Stimulated activated memory B cell treated with anti-CD40 and anti-IgM and Interleukin-4, amounts not matched to agents 10 μg/mL and 1 μg/mL and 100 μg/mL, for 72 hours (primary cell): ENCODE results near the gene HEPACAM.
A peak's percentile ranks its signal among the peaks of the same experiment; 100 is the strongest.

Source experiments
- ATAC-seq: fragments of 150-1000 bp; cut with Tn5 transposase; 2 replicates; pipeline ENCODE4 v1.10.0; 2021
- H3K27ac Mint-ChIP-seq: one replicate; pipeline ENCODE4 v1.8.0; 2022; ENCODE audit warnings: mild to moderate bottlenecking, mixed read lengths
- H3K27me3 Mint-ChIP-seq: one replicate; pipeline ENCODE4 v1.8.0; 2022; ENCODE audit warnings: mixed read lengths
- H3K36me3 Mint-ChIP-seq: one replicate; pipeline ENCODE4 v1.8.0; 2022; ENCODE audit warnings: mixed read lengths
- H3K4me1 Mint-ChIP-seq: one replicate; pipeline ENCODE4 v1.8.0; 2022; ENCODE audit warnings: mixed read lengths
- H3K4me3 Mint-ChIP-seq: one replicate; pipeline ENCODE4 v1.8.0; 2022; ENCODE audit warnings: mild to moderate bottlenecking, moderate library complexity, mixed read lengths
- H3K9me3 Mint-ChIP-seq: one replicate; pipeline ENCODE4 v1.8.0; 2022; ENCODE audit warnings: mixed read lengths

The HEPACAM gene

DNA sequence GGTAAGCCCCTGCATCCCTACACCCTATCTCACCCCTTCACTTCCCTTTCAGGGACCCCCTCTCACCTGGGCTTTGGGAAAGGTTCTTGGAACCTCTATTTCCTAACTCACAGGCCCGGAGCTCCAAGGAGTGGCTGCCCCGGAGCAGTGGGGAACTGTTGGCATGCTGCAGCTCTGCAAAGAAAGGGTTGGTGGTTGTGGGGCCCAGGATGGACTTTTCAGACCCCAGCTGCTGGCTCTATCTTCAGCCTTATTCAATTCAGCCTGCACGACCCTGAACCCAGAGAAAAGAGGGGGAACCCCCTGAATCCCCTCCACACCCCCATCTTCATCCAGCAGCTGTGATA lies 48.2 kb downstream of the HEPACAM start:
- no peak for ATAC-seq
- peaks cover 53% of the 10 kb centered on the region for H3K27me3 Mint-ChIP-seq
- H3K27ac Mint-ChIP-seq = no peak overlapping the region
- no peaks in the 10 kb centered on the region for H3K9me3 Mint-ChIP-seq
- no peaks in the 10 kb centered on the region for H3K36me3 Mint-ChIP-seq
- no peaks in the 10 kb centered on the region for H3K4me1 Mint-ChIP-seq
- no peak overlapping the region for H3K4me3 Mint-ChIP-seq

- peaks cover 50% of the 10 kb centered on the region for H3K27me3 Mint-ChIP-seq
- H3K9me3 Mint-ChIP-seq = no peaks in the 10 kb centered on the region
- no peak overlapping the region for H3K4me3 Mint-ChIP-seq
- no peaks in the 10 kb centered on the region for H3K4me1 Mint-ChIP-seq
- H3K27ac Mint-ChIP-seq = no peak overlapping the region
- ATAC-seq = no peak
- H3K36me3 Mint-ChIP-seq = no peaks in the 10 kb centered on the region
Observed at GRCh38 chr11:124886978-124887666, 48.7 kb downstream of the HEPACAM start.

DNA sequence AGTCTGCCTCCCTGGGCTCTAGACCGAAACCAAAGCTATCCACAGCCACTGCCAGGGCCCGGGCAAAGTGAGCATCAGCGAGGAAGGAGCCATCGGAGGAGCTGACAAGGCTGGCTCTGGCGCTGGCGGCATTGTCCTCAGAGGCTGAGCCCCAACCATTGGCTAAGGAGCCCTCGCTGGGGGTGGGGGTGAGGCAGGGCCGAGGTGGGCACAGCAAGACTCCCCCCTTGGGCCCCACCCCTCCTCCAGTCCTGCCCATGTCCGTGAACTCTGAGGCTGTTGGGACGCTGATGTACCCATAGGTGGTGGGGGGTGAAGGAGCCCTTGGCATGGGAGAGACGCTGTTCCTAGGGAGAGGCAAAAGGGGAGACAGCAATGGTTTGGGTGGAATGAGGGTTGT lies 49.4 kb downstream of the HEPACAM start:
- no peaks in the 10 kb centered on the region for H3K9me3 Mint-ChIP-seq
- no peak overlapping the region for H3K4me3 Mint-ChIP-seq
- H3K27me3 Mint-ChIP-seq = peaks cover 50% of the 10 kb centered on the region
- no peaks in the 10 kb centered on the region for H3K36me3 Mint-ChIP-seq
- H3K27ac Mint-ChIP-seq = no peak overlapping the region
- ATAC-seq = no peak
- H3K4me1 Mint-ChIP-seq = no peaks in the 10 kb centered on the region

GRCh38 chr11:124884869-124885479 lies 50.9 kb downstream of the HEPACAM start:
- no peak for ATAC-seq
- Mint-ChIP-seq H3K36me3 (no peaks in the 10 kb centered on the region), H3K9me3 (no peaks in the 10 kb centered on the region), H3K4me1 (no peaks in the 10 kb centered on the region), H3K27me3 (peaks cover 57% of the 10 kb centered on the region), H3K27ac (no peak overlapping the region), H3K4me3 (no peak overlapping the region)

- H3K27me3 Mint-ChIP-seq = peaks cover 62% of the 10 kb centered on the region
Observed at GRCh38 chr11:124884340-124884739, 51.5 kb downstream of the HEPACAM start.

DNA sequence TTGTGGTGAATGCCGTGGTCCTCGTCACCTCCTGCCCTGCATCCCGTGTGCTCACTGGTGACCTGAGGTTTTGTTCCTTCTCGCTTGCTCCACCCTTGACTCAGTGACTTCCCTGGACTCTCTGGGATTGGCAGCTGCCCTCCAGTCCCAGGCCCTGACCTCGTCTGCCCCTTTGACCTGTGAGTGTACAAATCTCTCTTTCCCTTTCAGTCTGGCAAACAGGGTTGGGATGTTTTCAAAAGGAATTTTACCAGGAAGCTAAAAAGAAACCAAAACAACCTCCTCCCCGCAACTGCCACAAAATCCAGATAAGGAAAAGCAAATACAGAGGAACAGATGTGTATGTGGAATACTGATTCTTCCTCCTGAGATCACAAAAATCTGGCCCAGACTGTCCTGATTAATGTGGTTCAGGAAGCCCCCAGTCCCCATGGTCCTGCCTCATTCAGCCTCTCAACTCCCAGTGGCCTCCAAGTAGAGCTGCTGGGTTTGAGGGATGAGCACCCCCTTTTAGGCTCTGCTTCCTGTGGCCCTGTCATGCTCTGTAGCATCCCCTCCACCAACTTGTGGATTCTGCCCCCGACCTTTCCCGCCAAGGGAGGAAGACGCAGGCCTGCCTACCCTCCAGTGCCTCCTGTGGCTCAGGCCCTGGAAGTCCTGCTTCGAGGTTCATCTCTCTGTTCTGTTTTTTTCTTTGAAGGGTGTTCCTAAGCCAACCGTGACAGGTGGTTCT lies 53.3 kb downstream of the HEPACAM start:
- no peak for ATAC-seq
- H3K27me3 Mint-ChIP-seq = peaks cover 71% of the 10 kb centered on the region
- no peak overlapping the region for H3K27ac Mint-ChIP-seq
- H3K4me1 Mint-ChIP-seq = peaks cover 6% of the 10 kb centered on the region
- H3K9me3 Mint-ChIP-seq = no peaks in the 10 kb centered on the region
- H3K4me3 Mint-ChIP-seq = no peak overlapping the region
- H3K36me3 Mint-ChIP-seq = no peaks in the 10 kb centered on the region

More at GRCh38 chr11:124884340-124884739, 51.5 kb downstream of the HEPACAM start:
- Mint-ChIP-seq H3K27ac (no peak overlapping the region), H3K36me3 (no peaks in the 10 kb centered on the region), H3K4me1 (no peaks in the 10 kb centered on the region), H3K4me3 (no peak overlapping the region), H3K9me3 (no peaks in the 10 kb centered on the region)
- no peak for ATAC-seq

DNA sequence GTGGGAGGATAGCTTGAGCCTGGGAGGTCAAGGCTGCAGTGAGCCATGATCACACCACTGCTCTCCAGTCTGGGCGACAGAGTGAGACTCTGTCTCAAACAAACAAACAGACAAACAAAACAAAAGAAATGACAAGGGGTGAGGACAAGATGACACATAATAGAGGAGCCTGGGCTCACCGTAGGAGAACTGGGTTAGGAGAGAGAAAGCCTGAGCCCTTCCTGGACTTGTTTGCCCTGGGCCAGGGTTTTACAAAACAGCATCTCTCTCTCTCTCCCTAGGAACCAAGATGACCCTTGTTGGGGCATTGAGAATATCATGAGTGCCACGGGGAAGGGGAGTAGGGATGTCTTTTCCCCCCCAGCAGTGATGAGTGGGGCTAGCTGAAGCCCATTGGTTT lies 54.9 kb downstream of the HEPACAM start:
- ATAC-seq = no peak
- Mint-ChIP-seq H3K27me3 (peaks cover 70% of the 10 kb centered on the region), H3K9me3 (no peaks in the 10 kb centered on the region), H3K27ac (no peak overlapping the region), H3K4me1 (peaks cover 14% of the 10 kb centered on the region), H3K36me3 (no peaks in the 10 kb centered on the region), H3K4me3 (no peak overlapping the region)

DNA sequence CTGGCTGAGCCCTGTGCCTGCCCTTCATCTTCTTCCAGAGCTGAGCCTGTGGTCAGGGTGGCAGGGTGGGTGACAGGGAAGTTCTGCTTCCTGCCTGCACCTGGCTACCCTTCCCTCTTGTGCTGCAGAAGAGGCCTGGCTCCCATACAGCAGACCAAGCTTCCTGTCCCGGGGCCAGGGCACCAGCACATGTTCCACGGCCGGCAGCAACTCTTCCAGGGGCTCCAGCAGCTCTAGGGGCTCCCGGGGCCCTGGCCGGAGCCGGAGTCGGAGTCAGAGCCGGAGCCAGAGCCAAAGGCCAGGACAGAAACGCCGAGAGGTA lies 55.6 kb downstream of the HEPACAM start:
- H3K4me3 Mint-ChIP-seq = no peak overlapping the region
- H3K27ac Mint-ChIP-seq = no peak overlapping the region
- H3K9me3 Mint-ChIP-seq = no peaks in the 10 kb centered on the region
- ATAC-seq = no peak
- H3K27me3 Mint-ChIP-seq = peaks cover 70% of the 10 kb centered on the region
- no peaks in the 10 kb centered on the region for H3K36me3 Mint-ChIP-seq
- H3K4me1 Mint-ChIP-seq = peaks cover 18% of the 10 kb centered on the region

DNA sequence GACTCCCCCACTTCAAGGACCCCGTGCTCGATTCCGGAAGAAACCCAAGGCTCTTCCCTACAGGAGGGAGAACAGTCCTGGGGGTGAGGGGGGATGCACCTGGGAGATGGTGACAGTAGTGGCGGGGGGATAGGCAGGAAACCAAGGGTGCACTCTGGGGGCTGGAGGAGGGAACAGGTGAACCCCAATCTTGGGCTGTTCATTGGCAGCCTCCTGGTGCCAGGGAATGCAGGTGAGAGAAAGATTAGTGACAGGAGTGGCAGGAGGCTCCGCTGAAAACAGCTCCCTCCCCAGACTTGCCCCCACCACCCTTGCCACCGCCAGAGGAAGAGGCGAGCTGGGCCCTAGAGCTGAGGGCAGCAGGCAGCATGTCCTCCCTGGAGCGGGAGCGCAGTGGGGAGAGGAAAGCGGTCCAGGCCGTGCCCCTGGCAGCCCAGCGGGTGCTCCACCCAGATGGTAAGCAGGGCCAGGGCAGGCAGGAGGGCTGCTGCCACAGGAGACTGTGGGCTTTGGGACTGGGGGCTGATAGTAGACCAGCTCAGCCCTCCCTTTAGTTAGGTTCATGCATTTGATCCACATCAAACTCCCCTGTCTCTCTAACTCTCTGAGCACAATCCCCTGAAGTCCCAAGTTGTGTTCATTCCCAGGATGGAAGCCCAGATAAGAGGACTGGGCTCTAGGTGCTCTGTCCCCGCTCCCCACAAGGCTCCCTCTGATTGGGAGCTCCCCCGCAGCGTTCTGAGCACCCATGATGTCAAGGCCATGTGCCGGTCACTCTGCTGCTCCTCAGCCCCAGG lies 56.2 kb downstream of the HEPACAM start:
- peaks cover 19% of the 10 kb centered on the region for H3K4me1 Mint-ChIP-seq
- no peak overlapping the region for H3K27ac Mint-ChIP-seq
- H3K9me3 Mint-ChIP-seq = no peaks in the 10 kb centered on the region
- H3K4me3 Mint-ChIP-seq = no peak overlapping the region
- H3K27me3 Mint-ChIP-seq = peaks cover 71% of the 10 kb centered on the region
- ATAC-seq = no peak
- no peaks in the 10 kb centered on the region for H3K36me3 Mint-ChIP-seq

DNA sequence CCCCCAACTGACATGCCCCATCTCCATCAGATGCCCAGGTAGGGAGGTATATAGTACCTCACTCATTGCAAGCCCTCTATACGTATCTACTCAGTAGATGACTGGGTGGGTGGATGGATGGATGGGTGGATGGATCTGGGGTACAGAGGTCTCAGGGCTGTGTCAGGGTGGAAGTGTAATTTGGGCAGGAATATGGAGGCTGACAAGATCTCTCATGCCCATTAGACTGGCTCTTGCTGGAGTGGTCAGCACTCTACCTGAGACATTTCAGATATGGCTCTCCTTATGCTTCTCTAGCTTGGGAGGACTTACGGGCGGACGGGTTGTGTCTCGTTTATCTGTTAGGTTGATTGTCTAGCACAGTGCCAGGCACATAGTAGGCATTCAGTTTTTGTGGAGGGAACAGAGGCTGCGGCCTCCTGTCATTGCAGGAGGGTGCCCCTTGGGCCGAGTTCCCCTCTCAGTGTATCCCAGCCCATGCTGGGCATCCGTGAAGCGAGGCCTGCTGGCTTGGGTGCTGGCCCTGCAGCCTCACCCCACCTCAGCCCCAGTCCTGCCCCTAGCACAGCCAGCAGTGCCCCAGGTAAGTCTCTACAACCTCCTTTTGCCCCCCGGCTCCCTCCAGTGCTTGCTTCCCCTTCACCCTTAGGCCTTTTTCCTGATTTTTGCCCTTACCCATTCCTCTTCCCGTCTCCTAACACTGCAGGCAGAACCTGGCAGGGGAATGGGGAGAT lies 56.9 kb downstream of the HEPACAM start:
- Mint-ChIP-seq H3K4me1 (peaks cover 19% of the 10 kb centered on the region), H3K27ac (no peak overlapping the region), H3K36me3 (no peaks in the 10 kb centered on the region), H3K4me3 (no peak overlapping the region), H3K27me3 (peaks cover 71% of the 10 kb centered on the region), H3K9me3 (no peaks in the 10 kb centered on the region)
- no peak for ATAC-seq

DNA sequence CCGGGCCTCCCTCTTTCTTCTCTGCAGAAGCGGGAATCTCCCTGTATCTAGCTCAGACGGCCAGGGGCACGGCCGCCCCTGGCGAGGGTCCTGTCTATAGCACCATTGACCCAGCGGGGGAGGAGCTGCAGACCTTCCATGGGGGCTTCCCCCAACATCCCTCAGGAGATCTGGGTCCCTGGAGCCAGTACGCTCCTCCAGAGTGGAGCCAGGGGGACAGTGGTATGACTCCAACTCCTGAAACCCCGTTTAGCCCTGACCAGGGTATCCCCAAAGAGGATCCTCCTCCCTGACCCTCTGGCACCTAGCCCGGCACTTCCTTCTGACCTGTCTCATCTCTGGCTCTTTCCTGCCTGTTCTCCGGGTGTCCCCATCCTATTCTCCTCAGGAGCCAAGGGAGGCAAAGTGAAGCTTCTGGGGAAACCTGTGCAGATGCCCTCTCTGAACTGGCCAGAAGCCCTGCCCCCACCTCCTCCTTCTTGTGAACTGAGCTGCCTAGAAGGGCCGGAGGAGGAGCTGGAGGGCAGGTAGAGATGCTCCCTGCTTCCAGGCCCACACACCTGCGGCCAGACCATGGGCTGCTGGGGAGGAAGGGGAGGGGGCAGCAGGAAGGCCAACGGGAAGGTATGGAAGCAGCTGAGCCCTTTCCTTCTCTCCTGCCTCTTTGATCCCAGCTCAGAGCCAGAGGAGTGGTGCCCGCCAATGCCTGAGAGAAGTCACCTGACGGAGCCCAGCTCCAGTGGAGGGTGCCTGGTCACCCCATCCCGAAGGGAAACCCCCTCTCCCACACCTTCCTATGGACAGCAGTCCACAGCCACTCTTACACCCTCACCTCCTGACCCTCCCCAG lies 57.7 kb downstream of the HEPACAM start:
- Mint-ChIP-seq H3K27ac (no peak overlapping the region), H3K9me3 (no peaks in the 10 kb centered on the region), H3K4me1 (peaks cover 19% of the 10 kb centered on the region), H3K36me3 (no peaks in the 10 kb centered on the region), H3K27me3 (peaks cover 73% of the 10 kb centered on the region), H3K4me3 (peak overlapping the region; percentile 24)
- no peak for ATAC-seq

- Mint-ChIP-seq H3K4me1 (peaks cover 19% of the 10 kb centered on the region), H3K27ac (no peak overlapping the region), H3K27me3 (peaks cover 78% of the 10 kb centered on the region), H3K4me3 (peak overlapping the region; percentile 77), H3K9me3 (no peaks in the 10 kb centered on the region), H3K36me3 (no peaks in the 10 kb centered on the region)
- ATAC-seq = no peak
Observed at GRCh38 chr11:124877631-124877909, 58.3 kb downstream of the HEPACAM start.

DNA sequence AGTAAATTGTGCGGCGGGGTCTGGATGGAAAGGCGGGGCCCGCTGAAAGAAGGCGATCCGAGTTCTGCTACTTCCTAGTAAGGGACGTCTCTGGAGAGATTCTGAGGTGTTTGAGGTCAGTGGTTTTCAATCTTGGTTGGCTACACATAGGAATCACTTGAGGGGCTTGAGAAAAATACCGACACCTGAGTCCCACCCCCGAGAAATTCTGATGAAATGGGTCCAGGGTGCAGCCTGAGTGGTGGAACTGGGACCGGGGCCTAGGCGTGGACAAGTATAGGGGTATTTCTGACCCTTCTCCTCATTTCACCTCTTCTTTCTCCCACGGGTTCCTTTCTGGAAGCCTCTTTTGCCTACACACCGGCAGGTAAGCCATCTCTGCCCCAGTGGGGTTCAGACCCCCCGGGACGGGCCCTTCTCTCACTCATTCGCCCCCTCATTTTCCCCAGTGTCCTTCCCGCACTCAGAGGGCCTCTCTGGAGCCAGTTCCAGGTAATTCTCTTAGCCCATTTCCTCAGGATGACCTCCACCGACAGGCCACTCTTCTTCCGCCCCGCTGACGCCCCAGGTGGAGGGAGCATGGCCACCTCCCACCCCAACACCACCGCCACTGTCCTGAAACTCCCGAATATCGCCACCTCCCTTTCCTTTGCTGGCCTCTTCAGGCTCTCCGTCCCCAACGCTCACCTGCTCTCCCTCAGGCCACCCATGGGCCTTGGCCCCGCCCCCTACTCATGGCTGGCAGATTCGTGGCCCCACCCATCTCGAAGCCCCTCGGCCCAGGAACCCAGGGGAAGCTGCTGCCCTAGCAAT lies 58.8 kb downstream of the HEPACAM start:
- ATAC-seq = no peak
- Mint-ChIP-seq H3K9me3 (no peaks in the 10 kb centered on the region), H3K27me3 (peaks cover 84% of the 10 kb centered on the region), H3K27ac (no peak overlapping the region), H3K4me3 (peak overlapping the region; percentile 77), H3K4me1 (peaks cover 19% of the 10 kb centered on the region), H3K36me3 (no peaks in the 10 kb centered on the region)
